Activated naive CD8-positive, alpha-beta T cell treated with anti-CD3 and anti-CD28 coated beads, Interleukin-2, amount 50 U/mL, for 16 hours (primary cell): ENCODE data around the gene DNAH9.

ENCODE experiments used
- DNase-seq: peaks from one replicate; pipeline ENCODE4 v3.0.0-alpha.2; 2020; ENCODE audit warnings: low read depth, low spot score

The DNAH9 gene, protein sequence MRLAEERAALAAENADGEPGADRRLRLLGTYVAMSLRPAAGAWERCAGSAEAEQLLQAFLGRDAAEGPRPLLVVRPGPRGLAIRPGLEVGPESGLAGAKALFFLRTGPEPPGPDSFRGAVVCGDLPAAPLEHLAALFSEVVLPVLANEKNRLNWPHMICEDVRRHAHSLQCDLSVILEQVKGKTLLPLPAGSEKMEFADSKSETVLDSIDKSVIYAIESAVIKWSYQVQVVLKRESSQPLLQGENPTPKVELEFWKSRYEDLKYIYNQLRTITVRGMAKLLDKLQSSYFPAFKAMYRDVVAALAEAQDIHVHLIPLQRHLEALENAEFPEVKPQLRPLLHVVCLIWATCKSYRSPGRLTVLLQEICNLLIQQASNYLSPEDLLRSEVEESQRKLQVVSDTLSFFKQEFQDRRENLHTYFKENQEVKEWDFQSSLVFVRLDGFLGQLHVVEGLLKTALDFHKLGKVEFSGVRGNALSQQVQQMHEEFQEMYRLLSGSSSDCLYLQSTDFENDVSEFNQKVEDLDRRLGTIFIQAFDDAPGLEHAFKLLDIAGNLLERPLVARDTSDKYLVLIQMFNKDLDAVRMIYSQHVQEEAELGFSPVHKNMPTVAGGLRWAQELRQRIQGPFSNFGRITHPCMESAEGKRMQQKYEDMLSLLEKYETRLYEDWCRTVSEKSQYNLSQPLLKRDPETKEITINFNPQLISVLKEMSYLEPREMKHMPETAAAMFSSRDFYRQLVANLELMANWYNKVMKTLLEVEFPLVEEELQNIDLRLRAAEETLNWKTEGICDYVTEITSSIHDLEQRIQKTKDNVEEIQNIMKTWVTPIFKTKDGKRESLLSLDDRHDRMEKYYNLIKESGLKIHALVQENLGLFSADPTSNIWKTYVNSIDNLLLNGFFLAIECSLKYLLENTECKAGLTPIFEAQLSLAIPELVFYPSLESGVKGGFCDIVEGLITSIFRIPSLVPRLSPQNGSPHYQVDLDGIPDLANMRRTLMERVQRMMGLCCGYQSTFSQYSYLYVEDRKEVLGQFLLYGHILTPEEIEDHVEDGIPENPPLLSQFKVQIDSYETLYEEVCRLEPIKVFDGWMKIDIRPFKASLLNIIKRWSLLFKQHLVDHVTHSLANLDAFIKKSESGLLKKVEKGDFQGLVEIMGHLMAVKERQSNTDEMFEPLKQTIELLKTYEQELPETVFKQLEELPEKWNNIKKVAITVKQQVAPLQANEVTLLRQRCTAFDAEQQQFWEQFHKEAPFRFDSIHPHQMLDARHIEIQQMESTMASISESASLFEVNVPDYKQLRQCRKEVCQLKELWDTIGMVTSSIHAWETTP (N-terminal part only)

DNA sequence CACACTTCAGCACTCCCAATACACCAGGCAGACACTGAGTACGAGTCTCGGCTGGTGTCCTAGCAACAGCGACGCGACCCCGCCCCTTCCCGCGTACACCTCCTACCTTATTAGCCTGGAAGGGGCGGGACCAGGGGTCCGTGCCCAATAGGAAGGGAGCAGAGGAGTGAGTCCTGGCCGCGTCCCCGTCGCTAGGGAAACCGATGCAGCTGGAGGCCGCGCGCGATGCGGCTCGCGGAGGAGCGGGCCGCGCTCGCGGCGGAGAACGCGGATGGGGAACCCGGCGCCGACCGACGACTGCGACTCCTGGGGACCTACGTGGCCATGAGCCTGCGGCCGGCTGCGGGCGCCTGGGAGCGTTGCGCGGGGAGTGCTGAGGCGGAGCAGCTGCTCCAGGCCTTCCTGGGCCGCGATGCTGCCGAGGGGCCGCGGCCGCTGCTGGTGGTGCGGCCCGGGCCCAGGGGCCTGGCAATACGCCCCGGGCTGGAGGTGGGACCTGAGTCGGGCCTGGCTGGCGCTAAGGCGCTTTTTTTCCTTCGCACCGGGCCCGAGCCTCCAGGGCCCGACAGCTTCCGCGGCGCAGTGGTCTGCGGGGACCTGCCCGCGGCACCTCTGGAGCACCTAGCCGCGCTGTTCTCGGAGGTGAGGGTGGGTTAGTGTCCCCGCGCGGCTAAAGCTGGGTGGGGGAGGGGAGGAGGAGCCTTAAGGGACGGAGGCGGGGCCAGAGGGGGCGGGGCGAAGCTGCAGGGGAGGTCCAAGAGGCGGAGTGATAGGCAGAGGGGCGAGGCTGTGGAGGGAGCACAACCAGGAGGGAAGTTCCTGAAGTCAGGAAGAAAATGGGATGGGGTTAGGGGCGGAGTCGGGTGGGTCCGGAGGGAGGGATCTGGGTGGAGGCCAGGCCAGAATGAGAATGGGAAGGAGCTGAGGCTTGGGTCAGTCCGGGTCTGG, at the start of gene DNAH9:
TSS of gene DNAH9 (plus strand) at position 197 of the 948 bp plus-strand sequence. CDS start at position 226, 29 bp downstream.
- no peak for DNase-seq

DNA sequence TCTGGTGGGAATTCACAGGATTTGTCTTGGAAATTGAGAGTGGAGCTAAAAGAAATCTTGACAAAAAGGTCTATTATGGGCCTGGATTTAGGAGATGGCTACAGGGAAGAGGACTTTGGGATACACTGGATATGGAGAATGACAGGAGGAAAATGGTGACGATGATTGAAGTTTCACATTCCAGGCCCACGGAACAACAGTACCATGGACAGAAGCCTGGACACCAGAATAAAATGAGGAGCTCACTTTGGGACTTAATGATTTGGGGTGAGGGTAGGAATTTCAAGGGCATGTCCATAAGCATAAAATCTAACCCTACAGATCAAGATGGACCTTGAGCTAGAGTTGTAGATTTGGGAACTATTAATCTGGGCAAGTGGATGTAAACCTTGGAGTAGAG, 47.8 kb upstream of the DNAH9 start:
- DNase-seq: no peak

DNA sequence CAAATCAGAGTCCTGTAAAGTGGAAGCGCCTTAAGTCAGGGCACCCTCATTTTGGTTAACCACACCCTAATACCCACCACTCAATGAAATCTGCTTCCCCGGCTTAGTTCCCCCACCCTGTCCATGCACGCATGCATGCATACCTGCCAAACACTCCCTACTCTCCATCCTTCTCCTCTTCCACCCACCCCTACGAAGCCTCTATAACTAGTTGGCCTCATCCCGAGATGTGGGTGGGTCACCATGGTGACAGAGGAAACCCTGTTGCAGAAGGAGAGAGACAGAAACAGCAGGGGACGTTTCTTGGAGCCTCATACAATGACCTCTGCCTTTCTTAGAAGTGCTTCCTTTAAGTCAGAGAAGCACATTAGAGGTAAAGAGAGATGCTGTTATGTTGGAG, 46.8 kb upstream of the DNAH9 start:
- DNase-seq: no peak

DNA sequence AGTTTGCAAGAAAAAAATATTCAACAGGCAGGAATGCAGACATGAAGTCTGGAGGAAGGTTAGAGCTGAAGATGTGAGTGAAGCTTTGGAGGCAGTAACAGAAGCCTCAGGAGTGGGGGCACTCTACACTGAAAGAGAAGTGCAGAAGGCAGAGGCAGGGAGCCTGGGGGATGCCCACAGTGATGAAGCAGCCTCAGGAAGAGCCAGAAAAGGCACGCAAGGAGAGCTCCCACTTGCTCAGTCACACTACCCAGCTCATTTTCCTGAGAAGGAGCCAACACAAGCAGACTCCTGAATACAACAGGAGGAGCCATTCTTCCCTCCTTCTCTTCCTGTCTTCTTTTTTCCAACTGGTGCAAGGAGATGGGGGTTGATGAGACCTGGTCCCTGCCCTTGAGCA, 45.1 kb upstream of the DNAH9 start:
- DNase-seq: no peak

DNA sequence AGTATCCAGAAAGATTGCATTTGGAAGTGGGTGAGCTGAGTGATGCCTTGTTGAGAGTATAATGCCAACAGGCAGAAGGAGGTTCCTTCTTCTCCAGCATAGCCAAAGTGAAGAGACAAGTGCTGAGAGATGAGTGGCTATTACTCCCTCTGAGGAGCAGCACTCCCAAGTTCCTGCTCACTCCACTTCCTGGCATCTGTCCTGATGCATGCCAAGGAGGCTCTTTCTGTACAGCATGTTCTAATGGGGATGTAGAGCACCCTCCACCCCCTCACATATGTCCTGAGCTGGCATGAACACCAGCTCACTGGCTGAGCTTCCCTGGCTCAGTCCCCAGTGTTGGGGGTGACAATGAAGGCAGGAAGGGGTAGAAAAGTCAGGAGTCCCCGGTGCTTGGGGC, 44.2 kb upstream of the DNAH9 start:
- DNase-seq: no peak

DNA sequence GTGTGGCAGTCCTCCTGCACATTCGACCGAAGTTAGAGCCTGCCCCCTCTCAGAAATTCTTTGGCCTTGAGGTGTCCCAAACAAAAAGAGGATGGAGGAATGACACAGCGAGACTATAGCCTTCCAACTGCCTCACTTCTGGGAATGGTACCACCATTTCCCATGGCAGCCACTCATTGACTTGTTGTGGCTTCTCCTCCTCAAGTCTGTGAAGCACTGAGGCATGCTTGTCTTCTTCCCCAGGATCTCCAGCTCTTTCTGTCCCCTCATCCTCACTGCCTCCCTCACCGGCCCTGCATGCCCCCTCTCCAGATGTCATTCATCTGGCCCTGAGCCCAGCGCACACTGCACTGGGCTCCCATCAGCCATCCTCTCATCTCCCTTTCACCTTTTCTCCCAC, 43.7 kb upstream of the DNAH9 start:
- DNase-seq: no peak

DNA sequence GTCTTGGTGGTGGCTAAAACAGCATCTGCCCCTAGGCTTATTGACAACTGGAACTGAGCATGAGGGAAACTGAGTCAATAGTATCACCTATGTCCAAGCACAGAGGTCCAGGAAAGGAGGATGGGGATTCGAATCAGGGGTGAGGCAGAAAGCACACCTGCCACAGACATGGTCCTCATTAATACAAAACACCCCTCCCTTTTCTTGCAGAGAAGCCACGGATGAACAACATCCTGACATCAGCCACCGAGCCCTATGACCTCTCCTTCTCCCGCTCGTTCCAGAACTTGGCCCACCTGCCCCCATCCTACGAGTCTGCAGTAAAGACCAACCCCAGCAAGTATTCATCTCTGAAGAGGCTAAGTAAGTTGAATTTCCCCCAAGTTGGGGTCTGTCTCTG, 42.7 kb upstream of the DNAH9 start:
- no peak for DNase-seq

DNA sequence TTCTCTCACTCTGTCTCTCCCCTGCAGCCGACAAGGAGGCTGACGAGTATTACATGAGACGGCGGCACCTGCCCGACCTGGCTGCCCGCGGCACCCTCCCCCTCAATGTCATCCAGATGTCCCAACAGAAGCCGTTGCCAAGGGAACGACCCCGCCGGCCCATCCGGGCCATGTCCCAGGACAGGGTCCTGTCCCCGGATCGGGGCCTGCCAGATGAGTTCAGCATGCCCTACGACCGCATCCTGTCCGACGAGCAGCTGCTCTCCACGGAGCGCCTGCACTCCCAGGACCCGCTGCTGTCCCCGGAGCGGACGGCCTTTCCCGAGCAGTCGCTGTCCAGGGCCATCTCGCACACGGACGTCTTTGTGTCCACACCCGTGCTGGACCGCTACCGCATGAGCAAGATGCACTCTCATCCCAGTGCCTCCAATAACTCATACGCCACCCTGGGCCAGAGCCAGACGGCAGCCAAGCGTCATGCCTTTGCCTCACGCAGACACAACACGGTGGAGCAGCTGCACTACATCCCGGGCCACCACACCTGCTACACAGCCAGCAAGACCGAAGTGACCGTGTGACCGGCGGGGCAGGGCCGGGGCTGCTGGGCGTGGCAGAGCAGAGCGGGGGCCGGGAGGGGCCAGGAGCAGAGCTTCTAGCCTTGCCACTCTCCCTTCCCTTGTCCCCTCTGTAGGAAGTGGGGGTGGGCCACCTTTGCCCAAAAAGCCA, 40.4 kb upstream of the DNAH9 start:
- no peak for DNase-seq

DNA sequence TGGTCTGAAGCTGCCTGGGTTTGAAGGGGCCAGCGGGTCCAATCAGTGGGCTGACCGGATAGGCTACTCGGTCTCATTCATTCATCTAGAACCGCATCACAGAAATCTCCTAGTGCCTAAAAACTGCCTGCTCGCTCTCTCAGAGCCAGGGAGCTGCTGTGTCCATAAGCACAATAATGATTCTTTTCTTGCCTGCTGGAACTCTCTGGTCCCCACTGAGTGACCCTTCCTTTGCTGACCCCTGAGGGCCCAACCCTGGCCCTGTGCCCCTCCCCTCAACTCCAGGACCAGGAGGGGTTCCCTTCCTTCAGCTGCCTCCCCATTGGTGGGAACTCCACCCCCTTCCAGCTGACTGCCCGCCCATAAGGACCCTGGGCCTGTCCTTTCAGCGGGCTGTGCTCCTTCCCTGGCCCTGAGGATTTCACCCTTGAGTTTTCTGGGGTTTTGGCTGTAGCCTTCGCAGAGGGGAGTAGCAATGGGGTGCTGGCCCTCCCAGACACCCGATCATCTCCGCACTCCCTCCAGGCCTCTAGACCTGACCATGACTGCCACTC, 39.5 kb upstream of the DNAH9 start:
- DNase-seq: no peak

DNA sequence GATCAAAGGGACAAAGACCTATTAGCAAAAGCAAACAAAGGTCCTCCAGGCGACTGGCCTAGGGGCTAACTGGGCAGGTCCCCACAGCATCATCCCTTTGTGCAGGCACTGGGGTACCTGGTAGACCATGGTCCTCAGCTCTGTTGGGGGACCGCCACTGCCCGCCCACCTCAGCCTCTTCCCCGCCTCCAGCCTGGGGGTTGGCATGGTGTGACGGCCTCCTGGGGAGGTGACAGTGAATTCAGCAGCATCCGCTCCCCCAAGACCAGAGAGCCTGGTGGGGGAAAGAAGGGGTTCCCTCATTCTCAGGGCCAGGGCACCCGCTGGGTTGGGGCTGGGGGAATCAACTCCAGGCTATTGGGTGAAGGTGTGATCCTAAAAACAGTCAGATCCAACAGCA, 38.7 kb upstream of the DNAH9 start:
- no peak for DNase-seq

DNA sequence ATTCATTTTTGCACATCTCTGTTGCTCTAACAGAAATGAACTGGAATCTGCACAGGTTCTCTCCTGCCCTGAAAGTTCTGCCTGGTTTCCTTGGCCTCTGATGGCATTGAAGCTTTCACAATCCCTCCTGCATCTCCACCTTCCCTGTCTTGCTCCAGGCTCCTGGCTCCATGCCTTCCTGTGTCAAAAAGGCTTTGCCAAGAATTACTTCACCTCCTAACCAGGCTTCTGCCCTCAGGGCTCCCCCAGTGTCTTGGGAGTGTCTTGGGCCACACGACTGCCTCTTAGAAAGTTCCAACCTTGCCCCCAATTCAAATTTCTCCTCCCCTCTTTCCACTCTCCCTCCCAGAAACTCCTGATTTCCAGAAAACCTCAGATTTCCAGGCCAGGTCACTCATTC, 37.0 kb upstream of the DNAH9 start:
- DNase-seq: no peak

DNA sequence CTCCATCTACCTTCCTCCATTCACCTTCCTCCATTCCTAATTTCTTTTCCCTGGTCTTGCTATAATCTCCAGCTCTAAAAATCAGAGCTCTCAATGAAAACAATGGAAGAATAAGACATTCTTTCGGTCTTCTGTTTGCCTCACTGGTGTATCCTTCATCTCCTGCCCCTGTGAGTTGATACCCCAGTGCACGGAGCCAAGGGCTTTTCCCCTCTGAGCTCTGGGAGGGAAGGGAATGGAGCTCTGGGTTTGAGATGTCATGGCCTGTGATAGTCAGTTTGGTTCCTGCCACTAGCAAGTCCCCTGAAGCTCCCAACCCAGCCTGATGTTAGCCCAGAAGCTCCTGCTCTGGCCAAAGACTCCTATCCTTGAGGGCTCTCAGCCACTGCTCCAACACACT, 36.6 kb upstream of the DNAH9 start:
- no peak for DNase-seq

DNA sequence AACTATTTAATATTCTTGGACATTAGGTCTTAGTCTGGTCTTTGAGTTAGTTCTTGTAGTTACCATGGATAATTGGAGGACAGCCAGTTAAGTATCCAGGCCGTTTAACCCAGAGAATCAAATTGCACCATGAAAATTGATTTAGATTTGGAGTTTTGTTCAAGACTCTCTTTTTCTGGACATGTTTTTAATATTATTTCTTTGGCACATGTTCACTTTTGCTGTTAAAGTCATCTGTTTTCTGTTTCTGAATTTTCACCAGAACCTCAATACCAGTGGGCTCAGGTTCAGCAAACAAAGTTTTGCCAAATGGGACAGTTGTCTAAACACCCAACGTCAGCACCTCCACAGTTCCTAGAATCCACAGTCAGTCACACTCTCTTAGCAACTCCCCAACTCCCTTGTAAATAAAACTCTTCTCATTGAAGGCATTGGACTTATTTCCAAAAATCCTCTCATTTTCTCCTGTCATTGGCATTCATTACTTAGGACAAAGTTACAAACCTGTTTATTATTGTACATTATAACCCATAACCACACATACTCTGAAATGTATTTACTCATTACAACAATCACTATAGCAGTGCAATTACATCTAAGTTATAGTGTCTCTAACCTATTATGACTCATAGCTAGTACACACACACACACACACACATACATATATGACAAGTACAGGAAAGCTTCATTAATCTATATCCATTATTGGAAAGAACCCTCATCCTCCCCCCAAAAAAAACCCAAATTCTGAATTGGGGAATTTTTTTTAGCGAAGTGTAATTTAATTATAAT, 33.5 kb upstream of the DNAH9 start:
- DNase-seq: no peak

DNA sequence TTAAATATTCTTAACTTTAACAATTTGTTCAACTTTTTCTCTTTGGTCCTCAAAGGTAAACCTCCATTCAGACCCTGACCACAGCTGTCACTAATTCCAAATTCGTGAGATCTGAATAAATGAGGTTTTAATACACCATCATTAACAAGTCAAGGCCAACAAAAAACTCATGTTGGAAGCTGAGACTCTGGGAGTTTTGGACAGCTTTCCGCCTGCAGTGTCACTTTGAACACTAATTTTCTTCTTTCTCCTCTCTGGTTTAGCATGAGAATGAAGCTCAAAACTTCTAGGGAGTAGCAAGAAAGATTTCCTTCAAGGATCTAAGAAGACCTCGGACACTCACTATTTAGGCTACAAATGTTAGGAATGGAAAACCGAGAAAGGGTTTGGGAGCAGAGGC, 32.7 kb upstream of the DNAH9 start:
- no peak for DNase-seq

DNA sequence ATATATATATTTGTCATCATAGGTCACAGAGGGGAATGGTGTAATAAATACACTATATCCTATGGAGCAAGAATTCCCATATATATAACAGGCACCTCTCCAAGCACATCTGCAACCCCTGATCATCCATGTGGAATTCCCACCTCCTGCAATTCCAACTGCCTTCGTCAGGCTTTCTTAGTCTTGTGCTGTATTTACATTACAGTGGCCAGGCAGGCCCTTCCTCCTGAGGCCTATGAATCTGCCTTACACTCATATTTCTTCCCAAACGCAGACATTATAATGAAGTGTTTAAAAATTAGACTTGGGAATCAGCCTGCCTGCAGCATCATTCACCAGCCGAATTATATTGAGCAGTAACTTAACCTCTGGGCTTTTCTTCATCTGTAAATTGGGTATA, 19.3 kb upstream of the DNAH9 start:
- no peak for DNase-seq

DNA sequence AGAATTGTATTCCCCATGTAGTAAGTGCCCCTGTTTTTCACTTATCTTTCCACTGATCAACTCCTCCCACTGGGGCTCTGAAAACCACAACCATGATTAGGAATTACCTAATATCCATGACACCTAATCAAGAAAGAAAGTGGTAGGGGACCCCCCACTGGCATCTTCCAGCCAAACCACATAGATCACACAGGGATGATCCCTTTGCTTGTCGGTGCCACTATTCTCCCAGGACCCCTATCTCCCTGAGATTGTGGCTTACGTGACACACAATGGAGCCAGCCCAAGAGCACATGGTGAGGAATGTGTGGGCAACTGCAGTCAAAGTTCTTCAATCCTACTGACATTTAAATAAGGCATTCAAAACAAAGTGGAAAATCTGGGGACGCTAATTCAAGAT, 17.6 kb upstream of the DNAH9 start:
- no peak for DNase-seq

DNA sequence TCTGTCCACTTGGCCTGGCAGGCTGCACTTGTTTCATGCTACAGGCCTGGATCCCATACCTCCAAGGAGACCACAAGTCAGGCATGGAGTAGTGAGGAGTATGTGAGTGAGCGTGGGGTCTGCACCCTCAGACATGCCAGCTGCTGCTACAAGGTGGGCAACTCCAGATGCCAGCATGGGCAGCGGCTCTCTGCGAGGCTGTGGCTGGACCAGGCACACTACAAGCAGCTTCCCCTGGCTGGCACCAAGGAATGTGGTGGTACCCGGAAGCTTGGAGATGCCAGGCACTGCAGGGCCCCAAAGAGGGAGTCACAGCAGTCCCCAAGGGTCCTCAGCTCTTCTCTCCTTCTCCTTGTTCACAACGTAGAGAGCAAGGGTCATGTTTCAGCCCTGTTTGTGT, 16.1 kb upstream of the DNAH9 start:
- no peak for DNase-seq

DNA sequence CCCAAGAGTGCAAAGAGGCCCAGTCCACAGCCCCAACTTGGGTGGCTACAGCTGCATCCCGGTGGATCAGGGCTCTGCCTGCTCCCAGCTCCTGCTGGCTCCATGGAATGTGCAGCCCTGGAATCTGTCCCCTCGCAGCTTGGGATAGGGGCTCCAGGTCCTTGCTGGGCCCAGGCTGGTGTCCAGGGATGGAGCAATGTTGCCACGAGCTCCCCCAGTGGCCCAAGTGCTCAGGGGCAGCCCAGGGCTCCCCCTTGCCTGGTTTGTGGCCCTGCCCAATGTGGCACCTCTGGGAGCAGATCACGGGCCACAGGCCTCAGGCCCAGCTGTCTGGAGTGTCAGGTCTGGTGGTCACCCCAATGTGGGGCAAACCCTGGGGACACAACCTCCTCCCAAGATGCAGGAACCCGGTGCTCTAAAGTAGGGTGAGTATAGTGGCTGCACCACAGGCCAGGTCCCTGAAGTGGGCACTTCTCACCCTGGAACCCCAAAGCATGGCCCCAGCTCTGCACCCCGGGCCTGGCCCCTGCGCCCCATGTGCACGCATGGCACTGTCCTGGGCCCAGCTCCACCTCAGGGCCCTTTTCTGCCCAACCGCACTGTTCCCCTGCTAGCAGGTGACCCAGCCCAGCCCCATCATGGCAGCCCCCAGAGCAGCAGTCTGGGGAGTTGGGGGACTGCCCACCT, 14.8 kb upstream of the DNAH9 start:
- no peak for DNase-seq
